ENCODE measurements around the gene FAM185A.
"Not testable (repeated sequence)": the region's sequence is repeated elsewhere in the genome, so short reads cannot be mapped to it uniquely, and the experiment has no call there.

FAM185A gene

GRCh38 chr7:102780926-102781325, 32.1 kb downstream of the FAM185A start:
- not testable (repeated sequence) for DNase-seq

- not testable (repeated sequence) for DNase-seq
These were observed 40.0 kb downstream of the FAM185A start for GRCh38 chr7:102788770-102789169.

- not testable (repeated sequence) for DNase-seq
These were observed 41.7 kb downstream of the FAM185A start for GRCh38 chr7:102790364-102791100.

GRCh38 chr7:102791367-102791766, 42.6 kb downstream of the FAM185A start:
- not testable (repeated sequence) for DNase-seq

GRCh38 chr7:102791831-102792230, 43.0 kb downstream of the FAM185A start:
- not testable (repeated sequence) for DNase-seq

- DNase-seq: not testable (repeated sequence)
These were observed 45.8 kb downstream of the FAM185A start for GRCh38 chr7:102794567-102794966.

- DNase-seq: not testable (repeated sequence)
These were observed 47.3 kb downstream of the FAM185A start for GRCh38 chr7:102795987-102796595.

- DNase-seq: no peak
These were observed 57.8 kb downstream of the FAM185A start for GRCh38 chr7:102806613-102807012.

- no peak for DNase-seq
These were observed 62.1 kb downstream of the FAM185A start for GRCh38 chr7:102810916-102811315.

- no peak for DNase-seq
These were observed 63.3 kb downstream of the FAM185A start for GRCh38 chr7:102811942-102812678.

- DNase-seq: no peak
These were observed 64.6 kb downstream of the FAM185A start for GRCh38 chr7:102813191-102814024.

GRCh38 chr7:102814025-102814471, 65.2 kb downstream of the FAM185A start:
- no peak for DNase-seq

- no peak for DNase-seq
These were observed 69.1 kb downstream of the FAM185A start for GRCh38 chr7:102817616-102818573.

- no peak for DNase-seq
These were observed 70.4 kb downstream of the FAM185A start for GRCh38 chr7:102819151-102819550.

- DNase-seq: no peak
These were observed 73.4 kb downstream of the FAM185A start for GRCh38 chr7:102821994-102822747.

GRCh38 chr7:102823390-102824119, 74.8 kb downstream of the FAM185A start:
- no peak for DNase-seq

- DNase-seq: no peak
These were observed 79.5 kb downstream of the FAM185A start for GRCh38 chr7:102828286-102828685.

- no peak for DNase-seq
These were observed 80.3 kb downstream of the FAM185A start for GRCh38 chr7:102829075-102829474.

GRCh38 chr7:102830197-102830596, 81.4 kb downstream of the FAM185A start:
- DNase-seq: no peak

- DNase-seq: no peak
These were observed 83.9 kb downstream of the FAM185A start for GRCh38 chr7:102832674-102833073.
